ENCODE results near the gene PSEN2.
"Not testable (repeated sequence)": the region's sequence is repeated elsewhere in the genome, so short reads cannot be mapped to it uniquely, and the experiment has no call there.

Gene PSEN2

GRCh38 chr1:226870401-226871279, at the start of gene PSEN2:
Gene PSEN2 (plus strand): TSS chr1:226870616. CDS start chr1:226881908, 11,292 bp downstream.
- DNase-seq (ENCODE audit: low read depth in 2 of 2): peak in 1 of 2 donors; percentile 35

- no peak for DNase-seq (ENCODE audit: low read depth in 2 of 2)
These were observed 49.3 kb upstream of the PSEN2 start for GRCh38 chr1:226820941-226821718.

GRCh38 chr1:226821719-226822085, 48.7 kb upstream of the PSEN2 start:
- DNase-seq (ENCODE audit: low read depth in 2 of 2): no peak

- DNase-seq (ENCODE audit: low read depth in 2 of 2): no peak
These were observed 46.8 kb upstream of the PSEN2 start for GRCh38 chr1:226823643-226824042.

GRCh38 chr1:226825037-226825745, 45.2 kb upstream of the PSEN2 start:
- DNase-seq (ENCODE audit: low read depth in 2 of 2): no peak

- no peak for DNase-seq (ENCODE audit: low read depth in 2 of 2)
These were observed 44.7 kb upstream of the PSEN2 start for GRCh38 chr1:226825746-226826100.

GRCh38 chr1:226826479-226827261, 43.7 kb upstream of the PSEN2 start:
- no peak for DNase-seq (ENCODE audit: low read depth in 2 of 2)

- no peak for DNase-seq (ENCODE audit: low read depth in 2 of 2)
These were observed 43.0 kb upstream of the PSEN2 start for GRCh38 chr1:226827458-226827857.

- peak; percentile 90 to 92 for DNase-seq (ENCODE audit: low read depth in 2 of 2)
These were observed 42.4 kb upstream of the PSEN2 start for GRCh38 chr1:226827968-226828513.

GRCh38 chr1:226829105-226829504, 41.3 kb upstream of the PSEN2 start:
- DNase-seq (ENCODE audit: low read depth in 2 of 2): no peak

- DNase-seq (ENCODE audit: low read depth in 2 of 2): no peak
These were observed 38.5 kb upstream of the PSEN2 start for GRCh38 chr1:226831953-226832352.

GRCh38 chr1:226832613-226833012, 37.8 kb upstream of the PSEN2 start:
- DNase-seq (ENCODE audit: low read depth in 2 of 2): no peak

GRCh38 chr1:226834179-226834578, 36.2 kb upstream of the PSEN2 start:
- not testable (repeated sequence) for DNase-seq (ENCODE audit: low read depth in 2 of 2)

GRCh38 chr1:226835396-226835795, 35.0 kb upstream of the PSEN2 start:
- DNase-seq (ENCODE audit: low read depth in 2 of 2): not testable (repeated sequence)

GRCh38 chr1:226837966-226838365, 32.5 kb upstream of the PSEN2 start:
- not testable (repeated sequence) for DNase-seq (ENCODE audit: low read depth in 2 of 2)

- DNase-seq (ENCODE audit: low read depth in 2 of 2): no peak
These were observed 32.0 kb upstream of the PSEN2 start for GRCh38 chr1:226838456-226838855.

GRCh38 chr1:226845624-226846023, 24.8 kb upstream of the PSEN2 start:
- DNase-seq (ENCODE audit: low read depth in 2 of 2): no peak

GRCh38 chr1:226846786-226847185, 23.6 kb upstream of the PSEN2 start:
- no peak for DNase-seq (ENCODE audit: low read depth in 2 of 2)

- DNase-seq (ENCODE audit: low read depth in 2 of 2): not testable (repeated sequence)
These were observed 15.9 kb upstream of the PSEN2 start for GRCh38 chr1:226854548-226854947.

- no peak for DNase-seq (ENCODE audit: low read depth in 2 of 2)
These were observed 7.5 kb upstream of the PSEN2 start for GRCh38 chr1:226862890-226863289.

GRCh38 chr1:226863446-226863845, 7.0 kb upstream of the PSEN2 start:
- DNase-seq (ENCODE audit: low read depth in 2 of 2): no peak

Measured in stimulated activated CD4-positive, alpha-beta T cell treated with anti-CD3 and anti-CD28 coated beads, Interleukin-1b, Interleukin-23, amount 100 ng/mL, for 1 hour (primary cell).